ENCODE data around the gene CPSF4L.

The CPSF4L gene

DNA sequence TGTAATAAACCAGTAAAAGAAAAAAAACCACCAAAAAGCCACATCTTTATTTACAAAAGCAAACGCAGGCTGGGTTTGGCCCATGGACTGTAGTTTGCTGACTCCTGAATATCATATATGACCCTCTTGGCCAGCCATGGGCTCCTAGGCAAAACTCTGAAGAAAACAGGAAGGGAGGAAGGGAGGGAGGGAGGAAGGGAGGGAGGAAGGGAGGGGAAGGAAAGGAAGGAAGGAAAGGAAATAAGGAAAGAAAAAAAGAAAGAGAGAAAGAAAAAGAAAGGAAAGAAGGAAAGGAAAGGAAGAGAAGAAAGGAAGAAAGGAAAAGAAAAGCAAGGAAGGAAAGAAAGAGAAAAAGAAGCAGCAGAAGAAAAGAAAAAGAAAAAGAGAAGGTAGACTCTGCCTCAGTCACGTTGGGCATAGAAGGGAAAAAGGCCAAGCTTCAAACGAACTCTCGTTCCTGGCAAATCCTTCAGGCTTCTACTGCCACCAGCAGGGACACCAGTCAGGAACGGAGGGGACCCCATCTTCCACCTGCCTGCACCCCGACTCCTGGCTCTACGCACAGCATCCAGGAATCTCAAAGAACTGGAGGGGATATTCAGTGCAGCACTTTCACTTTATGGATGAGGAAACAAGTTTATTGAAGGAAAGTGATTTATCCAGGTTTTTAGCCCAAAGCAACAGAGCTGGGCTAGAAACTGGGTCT, 28.0 kb upstream of the CPSF4L start:
- DNase-seq (ENCODE audit: low read depth), result no peak

DNA sequence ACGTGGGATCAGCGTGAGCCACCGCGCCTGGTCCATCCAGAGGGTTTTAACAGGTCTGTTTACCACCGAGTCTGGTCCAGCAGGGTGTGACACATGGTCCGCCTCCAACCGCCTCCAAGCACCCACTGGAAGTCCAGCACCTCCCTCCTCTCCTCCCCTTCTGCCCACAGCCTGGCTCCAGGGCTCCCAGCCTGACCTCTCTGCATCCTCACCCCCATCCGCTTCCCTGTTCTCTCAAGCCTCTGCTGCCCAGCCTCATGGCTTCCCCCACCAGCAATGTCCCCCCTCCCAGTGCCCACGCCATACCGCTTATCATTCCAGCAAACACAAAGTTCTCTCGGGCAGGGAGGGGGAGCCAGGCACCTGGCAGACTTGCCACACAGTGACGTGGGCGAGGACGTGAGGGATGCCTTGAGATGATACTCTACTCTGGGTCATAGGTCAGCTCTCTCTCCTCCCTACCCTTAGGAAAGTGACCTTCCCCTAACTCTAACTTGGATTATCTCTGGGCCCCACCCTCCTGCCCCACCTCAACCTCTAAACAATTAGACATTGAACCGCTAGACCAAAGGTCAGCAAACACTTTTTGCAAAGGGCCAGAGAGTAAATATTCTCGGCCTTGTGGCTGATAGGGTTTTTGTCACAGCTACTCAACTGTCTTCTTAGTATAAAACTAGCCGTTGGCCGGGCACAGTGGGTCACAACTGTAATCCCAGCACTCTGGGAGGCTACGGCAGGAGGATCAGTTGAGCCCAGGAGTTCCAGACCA, 27.0 kb upstream of the CPSF4L start:
- DNase-seq (ENCODE audit: low read depth), result no peak

GRCh38 chr17:73286863-73287296, 25.2 kb upstream of the CPSF4L start:
- no peak for DNase-seq (ENCODE audit: low read depth)

DNA sequence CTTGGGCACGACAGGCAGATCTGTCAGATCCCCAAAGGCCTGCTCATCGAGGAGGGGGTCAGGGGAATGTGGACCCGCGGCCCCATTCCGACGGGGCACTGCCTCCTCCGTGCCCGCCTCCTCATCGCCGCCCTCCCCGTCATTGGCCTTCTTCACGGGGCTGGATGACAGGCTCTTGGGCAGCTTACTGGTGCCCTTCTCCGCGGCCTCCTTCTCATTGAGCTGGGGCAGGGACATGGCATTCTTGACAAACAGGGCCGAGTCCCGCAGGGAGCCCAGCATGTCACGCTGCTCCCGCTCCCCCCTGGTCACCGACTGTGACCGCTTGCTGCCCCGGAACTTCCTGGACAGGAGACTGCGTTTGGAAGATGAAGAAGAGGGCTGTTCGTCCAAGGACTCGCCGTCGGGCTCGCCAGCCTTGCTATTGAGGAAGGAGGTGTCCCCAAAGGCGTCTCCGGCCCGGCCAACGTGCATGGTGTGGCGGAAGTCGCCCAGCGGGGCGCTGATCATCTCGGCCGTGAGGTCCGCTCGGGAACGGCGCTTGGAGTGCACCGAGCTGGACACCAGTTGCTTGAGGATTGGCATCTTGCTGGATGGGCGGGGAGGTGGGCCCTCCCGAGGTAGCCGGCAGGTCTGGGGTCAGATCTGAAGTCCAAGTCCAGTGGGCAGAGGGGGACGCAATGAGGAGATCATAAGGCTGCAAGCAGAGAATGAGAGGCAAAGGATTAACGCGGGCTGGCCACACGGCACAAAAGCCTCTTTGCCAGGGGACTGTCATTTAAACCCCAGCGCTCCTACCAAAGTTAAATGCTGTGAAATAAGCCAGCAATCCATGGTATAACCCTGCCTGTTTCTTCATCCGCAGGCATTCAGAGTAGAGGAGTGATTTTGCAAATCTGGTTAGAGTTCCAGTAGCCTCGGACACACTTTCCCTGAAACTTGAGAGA, 24.5 kb upstream of the CPSF4L start:
- DNase-seq (ENCODE audit: low read depth), result no peak

- DNase-seq (ENCODE audit: low read depth), result no peak
These were observed 23.9 kb upstream of the CPSF4L start for GRCh38 chr17:73285603-73285908.

- DNase-seq (ENCODE audit: low read depth), result no peak
These were observed 23.4 kb upstream of the CPSF4L start for GRCh38 chr17:73284906-73285602.

- no peak for DNase-seq (ENCODE audit: low read depth)
These were observed 22.7 kb upstream of the CPSF4L start for GRCh38 chr17:73284354-73284753.

DNA sequence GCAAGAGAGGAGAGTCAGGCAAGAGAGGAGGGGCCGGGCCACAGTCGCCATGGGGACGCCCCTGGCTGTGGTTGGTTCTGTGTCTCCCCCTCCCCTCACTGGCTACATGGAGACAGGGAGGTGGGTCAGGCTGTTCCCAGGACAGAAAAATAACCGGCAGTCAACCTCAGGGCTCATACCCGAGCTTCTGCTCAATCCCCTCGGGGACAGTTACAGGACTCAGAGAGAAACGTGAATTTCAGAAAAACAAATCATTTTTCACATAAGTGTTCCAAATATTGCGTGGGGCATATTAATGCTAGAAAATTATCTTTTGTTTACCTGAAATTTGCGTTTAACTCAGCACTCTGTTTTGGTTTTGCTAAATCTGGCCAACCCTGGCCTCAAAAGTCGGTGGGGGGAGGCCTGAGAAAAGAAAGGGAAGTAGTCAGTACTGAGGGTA, 22.2 kb upstream of the CPSF4L start:
- DNase-seq (ENCODE audit: low read depth), result no peak

- no peak for DNase-seq (ENCODE audit: low read depth)
These were observed 21.6 kb upstream of the CPSF4L start for GRCh38 chr17:73283250-73283649.

DNA sequence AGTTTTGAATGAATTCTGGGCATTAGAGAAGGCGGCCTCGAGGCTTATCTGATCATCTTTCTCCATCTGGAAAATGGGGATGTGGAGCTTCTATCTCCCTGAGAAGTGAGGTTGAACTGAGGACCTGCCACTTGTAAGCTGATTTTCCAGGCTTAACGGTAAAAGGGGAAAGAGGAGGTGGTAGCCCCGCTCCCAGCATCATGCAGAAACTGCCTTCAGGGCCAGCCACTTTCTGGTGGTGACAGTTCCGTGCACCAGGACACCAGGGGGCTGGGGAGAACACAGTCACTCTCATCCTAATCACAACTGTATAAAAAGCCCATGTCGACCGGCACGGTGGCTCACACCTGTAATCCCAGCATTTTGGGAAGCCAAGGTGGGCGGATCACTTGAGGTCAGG, 20.9 kb upstream of the CPSF4L start:
- DNase-seq (ENCODE audit: low read depth), result no peak

DNA sequence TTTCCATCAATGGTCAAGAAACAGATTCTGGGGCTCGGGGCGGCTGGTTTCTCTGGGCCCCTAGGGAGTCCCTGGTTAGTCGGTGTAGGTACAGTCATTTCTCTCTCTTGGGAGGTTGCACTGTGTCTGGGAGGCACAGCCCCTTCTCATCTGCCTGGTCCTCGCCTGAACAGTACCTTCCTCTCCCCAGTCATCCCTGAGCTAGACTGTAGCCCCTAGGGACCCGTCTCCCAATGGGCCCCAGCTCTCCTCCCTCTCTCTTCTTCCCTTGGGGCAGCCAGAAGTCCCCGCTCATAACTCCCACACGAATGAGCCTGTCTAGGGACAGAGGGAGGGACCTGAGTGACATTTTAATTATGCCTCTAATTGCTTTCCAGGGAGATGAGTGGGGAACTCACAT, 20.2 kb upstream of the CPSF4L start:
- no peak for DNase-seq (ENCODE audit: low read depth)

- no peak for DNase-seq (ENCODE audit: low read depth)
These were observed 18.5 kb upstream of the CPSF4L start for GRCh38 chr17:73280191-73280590.

GRCh38 chr17:73279704-73280103, 18.0 kb upstream of the CPSF4L start:
- no peak for DNase-seq (ENCODE audit: low read depth)

- DNase-seq (ENCODE audit: low read depth), result no peak
These were observed 17.1 kb upstream of the CPSF4L start for GRCh38 chr17:73278465-73279453.

DNA sequence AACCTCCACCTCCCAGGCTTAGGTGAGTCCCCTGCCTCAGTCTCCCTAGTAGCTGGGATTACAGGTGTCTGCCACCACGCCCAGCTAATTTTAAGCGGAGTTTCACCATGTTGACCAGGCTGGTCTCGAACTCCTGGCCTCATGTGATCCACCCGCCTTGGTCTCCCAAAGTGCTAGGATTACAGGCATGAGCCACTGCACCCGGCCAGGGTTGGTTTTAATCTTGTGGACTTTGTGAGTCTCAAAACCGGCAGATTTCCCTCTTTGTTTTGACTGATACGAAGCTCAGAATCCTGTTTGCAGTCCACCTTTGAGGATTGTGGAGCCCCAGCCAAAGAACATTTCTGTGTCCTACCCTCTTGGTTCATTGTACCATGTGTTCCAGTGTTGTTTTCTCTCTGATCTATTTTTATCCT, 16.4 kb upstream of the CPSF4L start:
- no peak for DNase-seq (ENCODE audit: low read depth)

DNA sequence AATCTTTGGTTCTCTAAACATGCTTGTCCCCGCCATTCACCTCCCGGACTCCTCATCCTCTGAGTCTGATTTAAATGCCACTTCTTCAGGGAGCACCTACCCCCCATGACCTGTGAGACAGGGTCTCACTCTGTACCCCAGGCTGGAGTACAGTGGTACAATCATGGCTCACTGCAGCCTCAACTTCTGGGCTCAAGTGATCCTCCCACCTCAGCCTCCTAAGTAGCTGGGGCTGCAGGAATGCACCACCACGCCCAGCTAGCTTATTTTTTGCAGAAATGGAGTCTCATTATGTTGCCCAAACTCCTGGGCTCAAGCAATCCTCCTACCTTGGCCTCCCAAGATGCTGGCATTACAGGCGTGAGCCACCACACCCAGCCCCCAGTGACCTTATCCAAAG, 12.8 kb upstream of the CPSF4L start:
- no peak for DNase-seq (ENCODE audit: low read depth)

DNA sequence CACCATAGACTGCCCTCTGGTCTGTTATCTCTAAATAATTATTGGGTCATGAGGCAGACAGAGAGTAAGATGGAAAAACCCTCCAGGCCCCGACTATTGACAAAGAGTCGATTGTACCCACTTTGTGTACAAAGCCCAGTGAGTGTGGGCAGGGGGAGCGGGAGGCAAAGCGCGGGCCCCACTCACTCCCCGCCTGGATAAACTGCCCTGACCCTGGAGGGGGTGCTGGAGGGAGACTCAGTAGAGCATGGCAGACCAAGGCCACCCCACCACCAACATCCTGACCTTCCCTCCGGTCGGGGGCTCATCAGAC, 11.2 kb upstream of the CPSF4L start:
- no peak for DNase-seq (ENCODE audit: low read depth)

DNA sequence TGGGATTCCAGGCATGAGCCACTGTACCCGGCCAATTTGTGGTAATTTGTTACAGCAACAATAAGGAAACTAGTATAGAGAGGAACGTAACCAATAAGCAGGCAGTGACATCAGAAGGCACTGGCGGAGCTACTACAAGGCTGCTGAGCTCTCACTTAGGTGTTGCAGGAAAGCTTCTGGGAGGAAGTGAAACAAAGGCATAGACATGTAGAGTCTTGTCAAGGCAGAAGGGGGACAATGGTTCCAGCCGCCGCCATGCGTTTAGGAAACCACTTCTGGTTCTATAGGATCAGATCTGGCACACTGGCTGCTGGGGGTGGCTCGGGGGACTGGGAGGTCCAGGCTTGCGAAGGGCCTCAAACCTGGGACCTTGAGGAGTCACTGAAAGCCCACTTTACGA, 9.4 kb upstream of the CPSF4L start:
- no peak for DNase-seq (ENCODE audit: low read depth)

DNA sequence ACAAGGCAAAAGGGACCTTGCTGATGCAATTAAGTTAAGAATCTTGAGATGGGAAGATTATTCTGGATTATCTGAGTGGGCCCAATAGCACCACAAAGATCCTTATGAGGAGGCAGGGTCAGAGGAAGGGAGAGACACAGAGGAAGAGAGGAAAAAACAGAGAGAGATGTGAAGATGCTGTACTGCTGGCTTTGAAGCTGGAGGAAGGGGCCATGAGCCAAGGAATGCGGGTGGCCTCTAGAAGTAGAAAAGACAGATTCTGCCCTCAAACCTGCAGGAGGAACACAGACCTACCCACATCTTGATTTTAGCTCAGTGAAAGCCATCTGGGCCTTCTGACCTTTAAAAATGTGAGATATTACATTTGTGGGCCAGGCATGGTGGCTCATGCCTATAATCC, 8.1 kb upstream of the CPSF4L start:
- DNase-seq (ENCODE audit: low read depth), result no peak

DNA sequence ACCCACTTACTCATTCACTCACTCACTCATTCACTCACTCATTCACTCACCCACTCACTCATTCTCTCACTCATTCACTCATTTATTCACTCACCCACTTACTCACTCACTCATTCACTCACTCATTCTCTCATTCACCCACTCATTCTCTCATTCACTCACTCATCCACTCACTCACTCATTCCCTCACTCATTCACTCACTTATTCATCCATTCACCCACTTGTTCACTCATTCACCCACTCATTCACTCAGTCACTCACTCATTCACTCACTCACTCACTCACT, 7.6 kb upstream of the CPSF4L start:
- no peak for DNase-seq (ENCODE audit: low read depth)

Data from activated T-cell treated with anti-CD3 and anti-CD28 coated beads for 24 hours (primary cell).